DMS79 (cell line): ENCODE results near the gene FBXL15.

ENCODE experiments used
- DNase-seq: peaks from one replicate; lab custom pipeline; 2025; lab: John Stamatoyannopoulos, UW

The FBXL15 gene

GRCh38 chr10:102457591-102458150 is 37.0 kb downstream of the FBXL15 start:
- DNase-seq, result no peak

DNA sequence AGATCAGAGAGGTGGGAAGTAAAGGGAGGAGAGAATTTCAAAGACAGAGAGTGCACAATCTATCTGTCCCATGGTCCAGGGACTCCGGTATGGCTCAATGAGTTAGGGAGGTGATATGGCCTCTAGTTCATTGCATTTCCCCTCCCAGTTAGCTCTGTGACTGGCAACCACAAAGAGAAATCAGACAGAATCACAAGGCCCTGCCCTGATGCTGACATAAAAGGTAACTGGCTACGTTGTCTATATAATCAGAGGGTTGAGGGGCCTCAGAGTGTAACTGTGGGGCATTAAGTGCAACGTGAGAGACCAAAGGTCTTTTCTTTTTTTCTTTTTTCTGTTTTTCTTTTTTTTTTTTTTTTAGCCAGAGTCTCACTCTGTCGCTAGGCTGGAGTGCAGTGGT is 38.0 kb downstream of the FBXL15 start:
- DNase-seq, result no peak

DNA sequence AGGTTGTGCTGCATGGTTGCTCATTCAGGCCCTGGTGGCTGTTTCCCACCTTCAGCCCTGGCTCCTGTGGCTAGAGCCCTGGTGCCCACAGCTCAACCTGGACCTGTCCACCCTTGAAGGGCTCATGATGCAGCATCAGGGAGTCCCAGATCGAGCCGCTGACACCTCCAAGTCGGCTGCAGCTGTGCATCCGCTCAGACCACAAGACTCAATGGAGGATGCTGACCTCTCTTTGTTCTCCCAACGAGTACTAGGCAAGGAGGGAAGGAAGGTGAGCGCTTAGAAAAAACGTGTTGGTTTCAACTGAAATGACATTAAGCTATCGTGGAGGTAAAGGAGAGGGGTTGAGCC is 40.2 kb downstream of the FBXL15 start:
- DNase-seq, result peak; percentile 53

GRCh38 chr10:102461187-102462054 is 40.8 kb downstream of the FBXL15 start:
- DNase-seq, result peak; percentile 53

GRCh38 chr10:102462512-102463054 is 41.9 kb downstream of the FBXL15 start:
- DNase-seq, result no peak

GRCh38 chr10:102463983-102464382 is 43.3 kb downstream of the FBXL15 start:
- no peak for DNase-seq

GRCh38 chr10:102465466-102465865 is 44.8 kb downstream of the FBXL15 start:
- no peak for DNase-seq

- DNase-seq, result no peak
Measured at GRCh38 chr10:102467318-102467717, 46.7 kb downstream of the FBXL15 start.

GRCh38 chr10:102467971-102468438 is 47.4 kb downstream of the FBXL15 start:
- DNase-seq, result no peak

DNA sequence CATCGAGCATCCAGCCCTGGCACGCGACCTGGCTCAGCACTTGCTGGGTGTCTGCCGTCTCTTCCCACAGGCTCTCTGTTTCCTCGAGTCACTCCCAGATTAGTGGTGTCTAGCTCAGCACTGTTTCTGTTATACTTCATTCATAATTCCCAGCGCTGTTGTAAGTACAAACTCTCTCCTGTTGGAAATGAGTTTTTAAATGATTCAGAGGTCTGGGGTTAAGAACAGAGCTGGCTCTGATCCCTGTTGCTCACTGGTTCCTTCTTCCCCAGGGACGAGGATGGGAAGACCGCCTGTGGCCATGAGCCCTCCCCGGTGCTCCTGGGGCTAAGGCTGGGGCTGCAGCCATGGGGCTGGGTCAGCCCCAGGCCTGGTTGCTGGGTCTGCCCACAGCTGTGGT is 48.0 kb downstream of the FBXL15 start:
- no peak for DNase-seq

- no peak for DNase-seq
Measured at GRCh38 chr10:102470579-102471546, 50.2 kb downstream of the FBXL15 start.
